ENCODE results near the gene ALDH9A1.

- TF ChIP-seq CTCF (conservative IDR thresholded peaks at IDR 0.05; ENCODE audit: low read depth, low read length) (no peak), POLR2A (IDR thresholded peaks at IDR 0.05; ENCODE audit: low read depth, low read length) (no peak)
Observed at GRCh38 chr1:165645654-165646366, 52.6 kb downstream of the ALDH9A1 start.
